Naive thymus-derived CD8-positive, alpha-beta T cell (primary cell): ENCODE results near the gene DNAJC3. TPM values are rescaled to one million over a fixed set of nuclear protein-coding genes. Genes with fewer than 3 reads are reported as not detected.
"Not testable (repeated sequence)": the region's sequence is repeated elsewhere in the genome, so short reads cannot be mapped to it uniquely, and the experiment has no call there.

Source experiments
- ATAC-seq, 2 donors: fragments of 150-1000 bp; cut with Tn5 transposase in 1 of 2; sonication (Bioruptor Pico), chemical (Tn5 transposase) in 1 of 2; 1 replicate in 1 of 2; 2 replicates in 1 of 2; pipeline ENCODE4 v1.10.0; 2021; ENCODE audit warnings: mild to moderate bottlenecking in 2 of 2, moderate library complexity in 2 of 2
- POLR2A ChIA-PET: fragments of 350-600 bp; sonication (Branson Sonifier 250); formaldehyde crosslinking; loops from one replicate; lab custom pipeline; 2021; ENCODE audit warnings: antibody characterized with exemption; lab: Charles Lee
- DNase-seq, 10 donors: peaks; one replicate each; pipeline versions ENCODE4 v3.0.0 to v3.0.0-alpha.2; 2020 to 2022
- H3K27ac Mint-ChIP-seq, 10 donors: one replicate each; pipeline ENCODE4 v1.8.0; 2020 to 2022; ENCODE audit warnings: mild to moderate bottlenecking in 10 of 10, mixed read lengths in 10 of 10, moderate library complexity in 4 of 10, inconsistent platforms in 1 of 10
- H3K27me3 Mint-ChIP-seq, 5 donors: one replicate each; pipeline ENCODE4 v1.8.0; 2021 to 2022; ENCODE audit warnings: mixed read lengths in 5 of 5
- H3K36me3 Mint-ChIP-seq, 3 donors: one replicate each; pipeline ENCODE4 v1.8.0; 2020 to 2022; ENCODE audit warnings: mixed read lengths in 3 of 3, mild to moderate bottlenecking in 2 of 3, inconsistent platforms in 1 of 3
- H3K4me1 Mint-ChIP-seq, 4 donors: one replicate each; pipeline ENCODE4 v1.8.0; 2021 to 2022; ENCODE audit warnings: mixed read lengths in 4 of 4
- H3K4me3 Mint-ChIP-seq, 10 donors: one replicate each; pipeline ENCODE4 v1.8.0; 2020 to 2022; ENCODE audit warnings: mild to moderate bottlenecking in 10 of 10, mixed read lengths in 10 of 10, moderate library complexity in 6 of 10, inconsistent platforms in 1 of 10
- H3K9me3 Mint-ChIP-seq, 9 donors: one replicate each; pipeline ENCODE4 v1.8.0; 2020 to 2022; ENCODE audit warnings: mixed read lengths in 9 of 9, mild to moderate bottlenecking in 3 of 9, inconsistent platforms in 1 of 9, moderate library complexity in 1 of 9
- polyA plus RNA-seq, 3 donors: library from polyadenylated mRNA; unstranded; fragments of 300-500 nt; fragmentation: Illumina TruSeq; gene quantifications; one replicate each; pipeline ENCODE4 v1.2.3, GENCODE V29; 2021
- total RNA-seq, 8 experiments: library from RNA in 2 of 8; stranded (reverse) in 2 of 8; gene quantifications; one replicate each; pipeline ENCODE4 v1.2.3 and lab custom pipeline; 2021 to 2026

DNAJC3 gene
- total and polyA plus RNA-seq, 5 experiments from 2014 or later: 11.3 to 18.5 (median 17.0) TPM

- H3K4me3 Mint-ChIP-seq, H3K9me3 Mint-ChIP-seq, POLR2A ChIA-PET, H3K27me3 Mint-ChIP-seq, ATAC-seq, DNase-seq, H3K4me1 Mint-ChIP-seq: not testable (repeated sequence)
- Mint-ChIP-seq H3K36me3 (peaks cover 11 to 83% (median 29%) of the 10 kb centered on the region in 3 donors), H3K27ac (peak overlapping the region in 1 of 10 donors; percentile 3)
Measured at GRCh38 chr13:95762626-95763025, 85.7 kb downstream of the DNAJC3 start.

- Mint-ChIP-seq H3K4me3 (no peak overlapping the region), H3K36me3 (peaks cover 11 to 85% (median 28%) of the 10 kb centered on the region in 3 donors), H3K4me1 (no peaks in the 10 kb centered on the region), H3K9me3 (no peaks in the 10 kb centered on the region), H3K27me3 (no peaks in the 10 kb centered on the region), H3K27ac (no peak overlapping the region)
- POLR2A ChIA-PET: no interaction called here
- ATAC-seq (no peak), DNase-seq (no peak)
Measured at GRCh38 chr13:95763601-95764000, 86.7 kb downstream of the DNAJC3 start.

GRCh38 chr13:95771905-95772304 is 95.0 kb downstream of the DNAJC3 start:
- POLR2A ChIA-PET: no interaction called here
- Mint-ChIP-seq H3K4me1 (peaks cover 0 to 14% (median 4%) of the 10 kb centered on the region in 4 donors), H3K36me3 (peaks cover 0 to 58% (median 38%) of the 10 kb centered on the region in 3 donors), H3K4me3 (no peak overlapping the region), H3K27ac (no peak overlapping the region), H3K9me3 (no peaks in the 10 kb centered on the region), H3K27me3 (no peaks in the 10 kb centered on the region)
- DNase-seq: no peak
- no peak for ATAC-seq

- ATAC-seq (no peak), DNase-seq (no peak)
- no peak overlapping the region for H3K4me3 Mint-ChIP-seq
- peaks cover 0 to 4% (median 2%) of the 10 kb centered on the region in 4 donors for H3K4me1 Mint-ChIP-seq
- no peaks in the 10 kb centered on the region for H3K27me3 Mint-ChIP-seq
- peaks cover 15 to 50% (median 27%) of the 10 kb centered on the region in 3 donors for H3K36me3 Mint-ChIP-seq
- POLR2A ChIA-PET: no interaction called here
- no peak overlapping the region for H3K27ac Mint-ChIP-seq
- peaks cover 0 to 3% (median 0%) of the 10 kb centered on the region in 9 donors for H3K9me3 Mint-ChIP-seq
Measured at GRCh38 chr13:95779522-95779921, 102.6 kb downstream of the DNAJC3 start.

GRCh38 chr13:95781016-95781415 is 104.1 kb downstream of the DNAJC3 start:
- Mint-ChIP-seq H3K36me3 (peaks cover 16 to 54% (median 24%) of the 10 kb centered on the region in 3 donors), H3K27me3 (no peaks in the 10 kb centered on the region), H3K4me1 (peaks cover 0 to 4% (median under 1%) of the 10 kb centered on the region in 4 donors), H3K27ac (no peak overlapping the region), H3K4me3 (no peak overlapping the region), H3K9me3 (peaks cover 0 to 3% (median 0%) of the 10 kb centered on the region in 9 donors)
- POLR2A ChIA-PET: no interaction called here
- DNase-seq: no peak
- ATAC-seq: no peak

GRCh38 chr13:95781940-95782339 is 105.0 kb downstream of the DNAJC3 start:
- H3K27me3 Mint-ChIP-seq, H3K4me1 Mint-ChIP-seq, H3K4me3 Mint-ChIP-seq, ATAC-seq, POLR2A ChIA-PET, DNase-seq, H3K27ac Mint-ChIP-seq, H3K9me3 Mint-ChIP-seq: not testable (repeated sequence)
- peaks cover 21 to 59% (median 30%) of the 10 kb centered on the region in 3 donors for H3K36me3 Mint-ChIP-seq

- H3K36me3 Mint-ChIP-seq: peaks cover 38 to 62% (median 39%) of the 10 kb centered on the region in 3 donors
- no peaks in the 10 kb centered on the region for H3K27me3 Mint-ChIP-seq
- DNase-seq: no peak
- POLR2A ChIA-PET: no interaction called here
- ATAC-seq: no peak
- H3K27ac Mint-ChIP-seq: no peak overlapping the region
- H3K9me3 Mint-ChIP-seq: peaks cover 0 to 5% (median 0%) of the 10 kb centered on the region in 9 donors
- H3K4me1 Mint-ChIP-seq: peaks cover 0 to 4% (median 0%) of the 10 kb centered on the region in 4 donors
- H3K4me3 Mint-ChIP-seq: no peak overlapping the region
Measured at GRCh38 chr13:95783747-95784146, 106.8 kb downstream of the DNAJC3 start.

- ATAC-seq: no peak
- peaks cover 0 to 4% (median 0%) of the 10 kb centered on the region in 4 donors for H3K4me1 Mint-ChIP-seq
- no peak for DNase-seq
- H3K27ac Mint-ChIP-seq: no peak overlapping the region
- no peak overlapping the region for H3K4me3 Mint-ChIP-seq
- H3K36me3 Mint-ChIP-seq: peaks cover 44 to 67% (median 45%) of the 10 kb centered on the region in 3 donors
- H3K9me3 Mint-ChIP-seq: peaks cover 0 to 10% (median 2%) of the 10 kb centered on the region in 9 donors
- H3K27me3 Mint-ChIP-seq: no peaks in the 10 kb centered on the region
- POLR2A ChIA-PET: no interaction called here
Measured at GRCh38 chr13:95784161-95784899, 107.4 kb downstream of the DNAJC3 start.

GRCh38 chr13:95784900-95785290 is 108.0 kb downstream of the DNAJC3 start:
- no peak for ATAC-seq
- DNase-seq: no peak
- Mint-ChIP-seq H3K27ac (peak overlapping the region in 1 of 10 donors; percentile 53), H3K4me3 (no peak overlapping the region), H3K27me3 (no peaks in the 10 kb centered on the region), H3K9me3 (peaks cover 0 to 15% (median 3%) of the 10 kb centered on the region in 9 donors), H3K36me3 (peaks cover 47 to 73% (median 50%) of the 10 kb centered on the region in 3 donors), H3K4me1 (peaks cover 0 to 4% (median 0%) of the 10 kb centered on the region in 4 donors)
- POLR2A ChIA-PET: no interaction called here

GRCh38 chr13:95787356-95788099 is 110.6 kb downstream of the DNAJC3 start:
- no peak overlapping the region for H3K27ac Mint-ChIP-seq
- peaks cover 54 to 91% (median 72%) of the 10 kb centered on the region in 3 donors for H3K36me3 Mint-ChIP-seq
- H3K9me3 Mint-ChIP-seq: peaks cover 0 to 16% (median 2%) of the 10 kb centered on the region in 9 donors
- DNase-seq (no peak), ATAC-seq (no peak)
- H3K4me3 Mint-ChIP-seq: no peak overlapping the region
- peaks cover 0 to 4% (median 2%) of the 10 kb centered on the region in 4 donors for H3K4me1 Mint-ChIP-seq
- POLR2A ChIA-PET: no interaction called here
- no peaks in the 10 kb centered on the region for H3K27me3 Mint-ChIP-seq

GRCh38 chr13:95788100-95788463 is 111.1 kb downstream of the DNAJC3 start:
- no peak for DNase-seq
- Mint-ChIP-seq H3K4me1 (peaks cover 0 to 4% (median 0%) of the 10 kb centered on the region in 4 donors), H3K27ac (no peak overlapping the region), H3K27me3 (no peaks in the 10 kb centered on the region), H3K4me3 (no peak overlapping the region), H3K36me3 (peaks cover 49 to 91% (median 77%) of the 10 kb centered on the region in 3 donors), H3K9me3 (peaks cover 0 to 16% (median 2%) of the 10 kb centered on the region in 9 donors)
- POLR2A ChIA-PET: no interaction called here
- no peak for ATAC-seq

GRCh38 chr13:95789315-95789714 is 112.4 kb downstream of the DNAJC3 start:
- H3K27ac Mint-ChIP-seq, ATAC-seq: not testable (repeated sequence)

More at GRCh38 chr13:95789315-95789714, 112.4 kb downstream of the DNAJC3 start:
- peaks cover 42 to 91% (median 77%) of the 10 kb centered on the region in 3 donors for H3K36me3 Mint-ChIP-seq
- H3K4me1 Mint-ChIP-seq, POLR2A ChIA-PET, H3K4me3 Mint-ChIP-seq, H3K27me3 Mint-ChIP-seq, DNase-seq: not testable (repeated sequence)
- peaks cover 0 to 16% (median 2%) of the 10 kb centered on the region in 9 donors for H3K9me3 Mint-ChIP-seq
